HG03060 (cell line): ENCODE data around the gene FOXG1.

Experiments
- ATAC-seq: cut with Tn5 transposase; IDR thresholded peaks from one replicate; pipeline ENCODE4 v1.9.1; 2021; ENCODE audit warnings: low read depth, moderate number of reproducible peaks; ENCODE audit not compliant: unreplicated experiment

FOXG1 gene

GRCh38 chr14:28774764-28775735 is 8.5 kb downstream of the FOXG1 start:
- ATAC-seq: no peak

GRCh38 chr14:28776482-28777266 is 10.1 kb downstream of the FOXG1 start:
- no peak for ATAC-seq

DNA sequence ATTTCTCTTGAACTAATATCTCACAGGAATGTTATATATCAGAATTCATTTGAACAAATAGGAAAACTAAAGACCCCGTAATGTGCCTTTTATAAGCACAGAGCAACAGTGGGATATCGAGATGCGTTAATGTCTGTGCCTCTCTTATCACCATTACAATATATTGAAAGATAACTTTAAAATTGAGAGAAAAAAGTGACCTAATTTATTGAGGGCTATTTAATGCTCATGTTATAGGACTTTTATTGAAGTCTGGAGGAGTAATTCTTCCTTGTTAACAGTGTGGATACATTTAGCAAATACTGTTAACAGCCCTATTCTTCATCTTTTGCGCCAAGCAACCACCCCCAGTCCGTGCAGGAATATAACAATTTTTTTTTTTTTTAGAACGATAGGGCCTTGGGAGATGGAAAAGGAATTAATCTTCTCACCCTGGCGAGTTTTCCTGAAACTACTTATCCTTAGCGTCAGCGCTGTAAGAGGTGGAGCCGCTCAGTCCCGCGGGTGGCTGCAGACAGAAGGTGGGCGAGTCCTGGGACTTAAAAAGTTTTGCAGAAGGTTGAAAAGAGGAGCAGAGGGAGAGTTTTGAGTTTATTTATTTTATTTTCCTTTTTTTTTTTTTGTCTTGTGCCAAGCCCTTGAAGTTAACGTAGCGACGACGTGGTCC is 11.0 kb downstream of the FOXG1 start:
- no peak for ATAC-seq

GRCh38 chr14:28778138-28779117 is 11.8 kb downstream of the FOXG1 start:
- no peak for ATAC-seq

DNA sequence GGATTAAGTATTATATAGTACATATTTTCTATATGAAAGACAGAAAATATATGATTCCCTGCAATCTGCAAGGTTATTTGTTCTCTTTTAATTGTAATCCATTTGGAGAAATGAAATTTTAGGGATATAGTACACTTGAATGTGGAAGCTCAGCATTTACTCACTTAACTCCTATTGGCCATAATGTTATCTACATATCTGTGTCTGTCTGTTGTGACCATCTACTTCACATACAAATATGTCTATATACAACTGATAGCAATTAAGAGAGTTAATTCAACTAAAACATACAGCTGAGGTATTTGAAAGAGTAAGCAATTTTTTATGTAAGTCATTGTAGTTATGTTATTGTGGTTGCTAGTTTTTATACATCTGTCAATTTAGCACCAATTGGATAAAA is 12.9 kb downstream of the FOXG1 start:
- ATAC-seq: no peak

DNA sequence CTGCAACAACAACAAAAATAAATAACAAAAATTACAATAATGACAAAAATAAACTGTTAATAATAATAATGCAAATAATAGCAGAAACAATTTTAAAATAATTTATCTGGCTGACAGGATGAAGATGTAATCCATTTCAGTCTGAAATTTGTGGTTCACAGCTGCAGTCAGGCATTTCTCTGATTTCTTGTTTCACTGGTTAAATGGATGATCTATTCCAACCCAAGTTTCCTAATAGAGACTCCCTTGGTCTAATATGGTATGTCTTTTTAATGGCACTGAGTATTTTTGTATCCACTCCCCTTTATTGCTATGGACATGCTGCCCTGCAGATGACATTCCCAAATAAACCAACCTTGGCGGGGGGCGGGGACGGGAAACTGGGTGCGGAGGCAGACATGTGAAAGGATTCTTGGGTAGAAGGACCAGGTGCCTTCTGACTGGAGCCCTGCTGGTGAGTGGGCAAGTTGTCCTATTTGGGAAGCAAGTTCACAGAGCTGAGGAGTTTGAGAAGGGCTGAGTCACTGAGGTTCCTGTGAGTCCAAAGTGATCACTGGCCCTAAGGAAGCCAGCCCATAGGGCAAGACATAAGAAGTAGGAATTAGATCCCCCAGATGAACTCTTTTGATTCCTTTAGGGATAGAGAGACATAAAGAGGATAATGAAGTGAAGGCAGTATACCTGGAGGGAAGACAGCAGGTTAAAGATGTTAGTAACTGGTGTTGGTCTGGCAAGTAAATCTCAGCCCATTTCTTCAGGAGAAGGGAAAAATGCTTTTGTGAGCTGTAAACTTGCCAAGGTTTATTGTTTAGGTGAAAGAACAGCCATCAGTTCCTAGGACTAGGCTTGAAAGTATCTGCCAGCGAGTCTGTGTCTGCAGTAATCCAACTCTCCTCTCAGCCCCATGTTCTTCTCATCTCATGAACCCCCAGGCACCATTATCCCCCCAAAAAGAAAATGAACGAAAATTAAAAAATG is 14.5 kb downstream of the FOXG1 start:
- no peak for ATAC-seq

- ATAC-seq: no peak
Observed at GRCh38 chr14:28782301-28782700, 15.7 kb downstream of the FOXG1 start.

DNA sequence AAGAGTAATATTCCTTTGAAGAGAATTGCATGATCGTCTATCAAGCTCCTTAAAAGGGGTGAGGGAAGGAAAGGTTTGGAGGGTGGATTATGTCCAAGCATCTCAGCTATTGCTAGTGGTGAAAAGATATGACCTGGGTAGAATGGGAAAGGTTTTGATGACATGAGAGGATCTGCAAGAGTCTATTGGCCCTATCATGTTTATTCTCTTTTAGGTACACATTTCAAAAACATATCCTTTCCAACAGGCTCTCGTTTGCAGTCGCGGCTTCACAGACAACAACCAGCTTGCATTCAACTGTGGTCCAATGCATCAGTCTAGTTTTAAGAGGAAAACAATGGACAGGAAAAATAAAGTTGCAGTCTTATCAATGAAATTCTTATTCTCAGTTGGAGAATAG is 17.1 kb downstream of the FOXG1 start:
- no peak for ATAC-seq

DNA sequence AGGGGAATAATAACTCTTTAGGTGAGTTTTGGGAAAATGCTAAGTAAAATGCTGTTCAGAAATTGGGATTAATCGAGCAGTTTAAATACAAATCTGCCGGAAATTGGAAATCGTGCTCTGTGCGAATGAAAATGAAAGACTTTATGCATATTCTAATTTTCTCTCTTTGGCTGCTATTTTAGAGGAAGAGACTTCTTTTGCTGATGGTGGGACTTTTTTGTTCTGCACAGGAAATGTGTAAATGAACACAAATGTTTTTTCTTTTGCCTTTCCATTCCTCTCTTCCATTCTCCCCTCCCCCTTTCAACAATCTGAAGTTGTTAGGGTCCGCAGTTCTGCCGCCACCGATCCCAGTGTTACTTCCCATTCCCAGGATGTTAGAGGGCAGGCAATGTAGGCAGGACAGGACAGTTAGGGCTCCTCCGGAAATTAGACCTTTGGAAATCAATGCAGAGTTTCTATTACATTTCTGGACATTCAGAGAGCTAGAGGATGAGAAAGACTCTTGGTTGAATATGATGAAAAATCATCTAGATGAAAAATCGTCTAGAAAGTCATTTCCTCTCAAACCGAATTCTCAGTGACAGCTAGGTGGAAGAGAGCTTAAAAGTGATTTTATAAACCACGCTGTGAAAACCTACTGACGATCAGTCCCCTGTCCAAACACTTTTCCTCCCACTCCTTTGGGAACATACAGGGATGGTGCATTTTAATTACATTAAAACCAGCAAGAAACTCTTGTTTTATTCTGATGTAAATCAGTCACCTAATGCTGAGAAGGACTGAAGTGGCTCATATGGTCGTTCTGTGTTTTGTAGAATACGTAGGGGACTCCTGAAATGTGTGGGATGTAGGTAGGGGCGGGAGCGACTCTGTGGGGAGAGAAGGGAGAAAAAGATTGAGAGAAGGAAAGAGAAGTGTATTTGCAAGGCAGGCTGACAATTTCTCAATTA is 17.8 kb downstream of the FOXG1 start:
- no peak for ATAC-seq

DNA sequence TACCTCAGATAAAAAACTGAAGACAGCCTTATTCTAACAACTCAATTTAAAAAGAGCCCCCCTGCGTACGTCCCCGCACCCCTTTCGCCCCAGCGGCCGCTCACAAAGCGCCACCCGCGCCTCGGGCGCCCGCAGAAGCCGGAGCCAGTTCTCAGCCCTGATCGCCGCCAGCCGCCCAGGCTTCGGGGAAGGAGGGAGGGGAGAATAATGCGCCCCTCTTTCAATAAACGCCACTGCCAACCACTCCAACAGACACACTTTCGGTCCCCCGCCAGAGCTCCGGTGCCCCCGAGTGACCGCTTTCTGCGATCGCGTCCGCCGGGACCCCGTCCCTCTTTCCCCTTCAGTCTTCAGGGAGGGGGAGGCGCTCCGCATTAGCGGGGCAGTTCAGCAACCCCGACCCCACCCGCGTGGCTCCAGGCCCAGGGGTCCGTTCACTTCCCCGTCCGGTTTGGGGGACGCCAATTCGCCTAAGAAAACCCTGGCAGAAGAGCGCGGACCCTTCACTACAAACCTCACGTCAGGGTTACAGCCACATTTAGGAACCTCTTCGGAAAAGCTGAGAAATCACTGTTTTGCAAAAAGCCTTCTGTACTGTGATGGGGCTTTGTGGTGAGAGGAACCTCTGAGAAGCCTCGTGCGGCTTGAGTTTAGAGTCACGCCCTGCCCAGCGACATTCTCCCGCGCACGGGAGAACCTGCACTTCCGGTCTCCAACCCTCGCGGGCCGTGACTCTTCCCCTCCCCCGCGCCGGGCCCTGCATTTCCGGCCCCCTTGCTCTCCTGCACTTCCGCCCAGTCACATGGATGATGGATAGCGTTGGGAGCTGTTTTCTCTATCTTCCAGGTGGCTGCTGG is 18.7 kb downstream of the FOXG1 start:
- ATAC-seq: no peak

DNA sequence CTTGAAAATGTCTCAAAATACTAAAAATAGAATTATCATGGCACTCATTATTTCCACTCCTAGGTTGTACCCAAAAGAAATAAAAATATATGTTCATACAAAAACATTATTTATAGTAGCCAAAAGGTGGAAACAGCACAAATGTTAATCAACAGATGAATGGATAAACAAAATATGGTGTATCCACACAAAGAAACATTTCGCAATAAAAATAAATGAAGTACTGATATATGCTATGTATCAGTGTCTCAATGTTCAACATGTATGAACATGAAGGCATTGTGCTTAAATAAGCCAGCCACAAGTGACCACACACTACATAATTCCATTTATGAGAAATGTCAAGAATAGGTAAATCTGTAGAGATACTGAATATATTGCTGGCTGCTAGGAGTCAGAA is 40.9 kb downstream of the FOXG1 start:
- ATAC-seq: no peak

DNA sequence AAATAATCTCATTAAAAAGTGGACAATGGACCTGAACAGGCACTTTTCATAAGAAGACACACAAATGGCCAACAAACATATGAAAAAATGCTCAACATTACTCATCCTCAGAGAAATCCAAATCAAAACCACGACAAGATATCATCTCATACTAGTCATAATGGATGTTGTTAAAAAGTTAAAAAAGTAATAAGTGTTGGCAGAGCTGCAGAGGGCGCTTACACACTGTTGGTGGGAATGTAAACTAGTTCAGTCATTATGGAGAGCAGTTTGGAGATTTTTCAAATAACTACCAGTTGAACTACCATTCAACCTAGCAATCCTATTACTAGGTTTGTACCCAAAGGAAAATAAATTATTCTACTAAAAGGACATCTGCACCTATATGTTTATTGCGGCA is 47.2 kb downstream of the FOXG1 start:
- ATAC-seq: no peak
